Psoas muscle (tissue), 8 donors: Measurements from ENCODE around the gene TBC1D17. TPM values are rescaled to one million over a fixed set of nuclear protein-coding genes. Genes with fewer than 3 reads are reported as not detected.

Source experiments
- ATAC-seq, 4 donors: fragments of 200-7000 bp; cut with Tn5 transposase; one replicate each; pipeline ENCODE4 v1.9.1; 2020; ENCODE audit warnings: moderate library complexity in 3 of 4, mild to moderate bottlenecking in 2 of 4
- DNase-seq, 2 donors: peaks; one replicate each; pipeline ENCODE4 v3.0.0-alpha.2; 2020
- H3K27ac ChIP-seq: fragments of 200-600 bp; one replicate; pipeline ENCODE4 v1.8.0; 2022
- H3K27me3 ChIP-seq, 3 donors: fragments of 200-600 bp in 1 of 3; one replicate each; pipeline versions ENCODE4 v1.6.1 to v1.8.0; 2013 to 2022; ENCODE audit warnings: low read length in 2 of 3, mild to moderate bottlenecking in 2 of 3, moderate library complexity in 1 of 3; ENCODE audit not compliant: insufficient read depth in 3 of 3
- H3K36me3 ChIP-seq, 2 donors: fragments of 200-600 bp in 1 of 2; one replicate each; pipeline versions ENCODE4 v1.6.1 to v1.8.0; 2013 to 2022; ENCODE audit warnings: low read depth in 1 of 2, mild to moderate bottlenecking in 1 of 2, moderate library complexity in 1 of 2; ENCODE audit not compliant: insufficient read depth in 1 of 2
- H3K4me1 ChIP-seq: fragments of 200-600 bp; one replicate; pipeline ENCODE4 v1.8.0; 2022
- H3K4me3 ChIP-seq: fragments of 200-600 bp; one replicate; pipeline ENCODE4 v1.8.0; 2022; ENCODE audit warnings: mild to moderate bottlenecking
- H3K9me3 ChIP-seq: fragments of 200-600 bp; one replicate; pipeline ENCODE4 v1.8.0; 2022
- WGBS, 3 donors: extraction: QIAGEN DNeasy Blood & Tissue Kit; methylation state at CpG; one replicate each; pipeline versions ENCODE4 v1.1.6 to v1.1.7; 2013; 5-methylcytosine and 5-hydroxymethylcytosine counted together
- intact Hi-C, 2 donors: fragments of 100-400 bp; cut with DNase I; formaldehyde crosslinking; loops; one replicate each; pipeline versions ENCODE4 v1.11.0 to v1.14.2; 2022
- polyA plus RNA-seq, 3 donors: library from polyadenylated mRNA; stranded (reverse); fragments of 200-250 nt; gene quantifications; one replicate each; pipeline ENCODE4 v1.2.3, GENCODE V29; 2013
- total RNA-seq, 4 donors: library from RNA; stranded (reverse); fragmentation: NEBNext Ultra II Directional in 2 of 4; extraction: Animal tissue kit (Norgen Biotek cat#: 25700) in 2 of 4; gene quantifications; one replicate each; pipeline versions ENCODE4 v1.2.1 to v1.2.4, GENCODE V29; 2021 to 2023
- TF ChIP-seq, protein P1 (sequence below): fragments of 200-600 bp; IDR thresholded peaks from one replicate; pipeline ENCODE4 v1.8.0; 2022; ENCODE audit warnings: antibody characterized with exemption
- donor health status: healthy with polysubstance abuse.
- donor health status: DM: no; HTN: no; CAD: no; lungs with moderate emphysema.
- donor health status: Bipolar disorder and iron deficiency.
- donor health status: healthy.
- donor health status: DM: yes; HTN: yes; CAD: no.
- donor health status: DM: no; HTN: no; CAD: no.
- donor health status: DM: no; HTN: no; CAD: no.
- donor health status: DM: yes; HTN: yes; CAD: no.

Gene TBC1D17
- total and polyA plus RNA-seq, 7 donors: 36.3 to 107 (median 81.8) TPM

DNA sequence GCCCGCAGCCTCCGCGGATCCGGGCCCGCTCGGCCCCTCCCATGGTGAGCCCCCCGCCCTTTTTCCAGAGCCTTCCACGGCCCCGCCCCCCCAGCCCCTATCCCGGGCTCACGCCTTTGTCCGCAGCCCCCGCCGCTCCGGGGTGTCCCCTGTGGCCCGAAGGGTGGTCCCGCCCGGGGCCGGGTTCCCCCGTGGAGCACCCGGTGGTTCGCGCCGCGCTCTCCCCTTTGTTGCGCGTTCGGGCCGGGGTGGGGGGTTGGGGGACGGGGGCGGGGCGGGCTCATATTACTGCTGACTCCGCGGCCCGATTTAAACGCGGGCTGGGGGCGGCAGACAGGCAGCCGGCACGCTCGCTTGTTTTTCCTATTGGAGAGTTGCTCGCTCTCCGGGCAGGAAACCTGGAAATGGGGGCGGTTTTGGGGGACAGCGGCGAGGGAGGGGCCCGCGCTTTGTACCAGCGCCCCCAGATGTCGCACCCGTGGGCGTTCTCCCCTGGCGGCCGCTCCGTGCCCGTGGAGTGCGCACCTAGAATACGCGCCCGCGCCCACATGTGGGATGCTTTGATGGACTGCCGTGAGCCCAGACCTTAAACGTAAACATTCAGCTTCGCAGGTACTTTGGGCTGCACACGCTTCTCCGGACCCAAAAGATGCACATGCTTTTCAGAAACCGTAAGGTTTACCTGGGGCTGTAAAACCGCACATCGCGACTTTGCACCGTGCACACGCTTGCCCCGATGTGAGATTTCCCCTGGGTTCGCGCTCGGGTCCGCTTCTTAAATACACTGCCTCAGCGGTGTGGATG, 25.8 kb upstream of the TBC1D17 start:
- Histone ChIP-seq H3K36me3 (peaks cover 3 to 26% of the 10 kb centered on the region in 2 donors), H3K27me3 (no peaks in the 10 kb centered on the region), H3K9me3 (no peaks in the 10 kb centered on the region), H3K27ac (peak overlapping the region; percentile 100), H3K4me3 (peak overlapping the region; percentile 96), H3K4me1 (peaks cover 28% of the 10 kb centered on the region)
- ATAC-seq: peak in 1 of 4 donors; percentile 7
- 1 to 4% (median 2%) methylated on average over 41 to 76 of the region's 78 CpGs for WGBS, 3 donors
- intact Hi-C loops: loop anchor here in 1 of 2 donors (5.0 kb wide), 1 partner anchor 34 kb away; the partner anchor contains the start of gene MED25
- DNase-seq: no peak
- TF ChIP-seq, protein P1, sequence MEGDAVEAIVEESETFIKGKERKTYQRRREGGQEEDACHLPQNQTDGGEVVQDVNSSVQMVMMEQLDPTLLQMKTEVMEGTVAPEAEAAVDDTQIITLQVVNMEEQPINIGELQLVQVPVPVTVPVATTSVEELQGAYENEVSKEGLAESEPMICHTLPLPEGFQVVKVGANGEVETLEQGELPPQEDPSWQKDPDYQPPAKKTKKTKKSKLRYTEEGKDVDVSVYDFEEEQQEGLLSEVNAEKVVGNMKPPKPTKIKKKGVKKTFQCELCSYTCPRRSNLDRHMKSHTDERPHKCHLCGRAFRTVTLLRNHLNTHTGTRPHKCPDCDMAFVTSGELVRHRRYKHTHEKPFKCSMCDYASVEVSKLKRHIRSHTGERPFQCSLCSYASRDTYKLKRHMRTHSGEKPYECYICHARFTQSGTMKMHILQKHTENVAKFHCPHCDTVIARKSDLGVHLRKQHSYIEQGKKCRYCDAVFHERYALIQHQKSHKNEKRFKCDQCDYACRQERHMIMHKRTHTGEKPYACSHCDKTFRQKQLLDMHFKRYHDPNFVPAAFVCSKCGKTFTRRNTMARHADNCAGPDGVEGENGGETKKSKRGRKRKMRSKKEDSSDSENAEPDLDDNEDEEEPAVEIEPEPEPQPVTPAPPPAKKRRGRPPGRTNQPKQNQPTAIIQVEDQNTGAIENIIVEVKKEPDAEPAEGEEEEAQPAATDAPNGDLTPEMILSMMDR: no peak

DNA sequence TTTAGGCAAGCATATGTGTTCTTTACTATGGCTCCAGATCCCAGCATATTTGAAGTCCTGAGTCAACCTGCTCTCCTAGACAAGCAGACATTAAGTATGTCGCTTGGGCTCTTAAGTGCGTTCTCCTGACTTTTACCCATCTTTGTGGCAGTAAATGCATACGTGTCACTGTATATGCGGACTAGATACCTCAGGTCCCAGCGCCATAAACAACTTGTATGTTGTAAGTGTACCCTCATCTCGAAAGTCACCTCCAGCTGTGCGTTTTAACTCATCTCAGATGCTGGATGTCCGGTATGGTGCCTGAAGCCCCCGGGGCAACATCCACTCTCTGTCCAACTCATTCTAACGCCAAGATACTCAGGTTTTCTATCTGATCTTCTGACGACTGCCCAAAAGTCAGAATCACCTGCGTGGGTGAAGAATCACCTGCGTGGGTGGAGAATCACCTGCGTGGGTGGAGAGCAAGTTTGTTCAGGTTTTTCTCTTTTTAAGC, 24.8 kb upstream of the TBC1D17 start:
- ATAC-seq: no peak
- DNase-seq: no peak
- TF ChIP-seq, protein P1: no peak
- H3K27ac ChIP-seq: peak overlapping the region; percentile 100
- H3K27me3 ChIP-seq: no peaks in the 10 kb centered on the region
- peaks cover 28% of the 10 kb centered on the region for H3K4me1 ChIP-seq
- H3K4me3 ChIP-seq: peak overlapping the region; percentile 96
- H3K36me3 ChIP-seq: peaks cover 3 to 36% of the 10 kb centered on the region in 2 donors
- intact Hi-C loops: loop anchor here in 1 of 2 donors (5.0 kb wide), 1 partner anchor 35 kb away; the partner anchor contains the start of gene MED25
- no peaks in the 10 kb centered on the region for H3K9me3 ChIP-seq
- WGBS, 3 donors: 62 to 70% (median 66%) methylated on average over 14 of the region's 14 CpGs

GRCh38 chr19:49853852-49854377, 23.6 kb upstream of the TBC1D17 start:
- 73 to 86% (median 80%) methylated on average over 10 of the region's 10 CpGs for WGBS, 3 donors
- no peak for ATAC-seq
- H3K9me3 ChIP-seq: no peaks in the 10 kb centered on the region
- H3K4me3 ChIP-seq: peak overlapping the region; percentile 96
- H3K27ac ChIP-seq: peak overlapping the region; percentile 100
- DNase-seq: no peak
- peaks cover 3 to 48% of the 10 kb centered on the region in 2 donors for H3K36me3 ChIP-seq
- peaks cover 24% of the 10 kb centered on the region for H3K4me1 ChIP-seq
- H3K27me3 ChIP-seq: no peaks in the 10 kb centered on the region
- TF ChIP-seq, protein P1: no peak
- intact Hi-C loops: loop anchor here in 1 of 2 donors (5.0 kb wide), 1 partner anchor 37 kb away; the partner anchor contains the start of gene MED25

DNA sequence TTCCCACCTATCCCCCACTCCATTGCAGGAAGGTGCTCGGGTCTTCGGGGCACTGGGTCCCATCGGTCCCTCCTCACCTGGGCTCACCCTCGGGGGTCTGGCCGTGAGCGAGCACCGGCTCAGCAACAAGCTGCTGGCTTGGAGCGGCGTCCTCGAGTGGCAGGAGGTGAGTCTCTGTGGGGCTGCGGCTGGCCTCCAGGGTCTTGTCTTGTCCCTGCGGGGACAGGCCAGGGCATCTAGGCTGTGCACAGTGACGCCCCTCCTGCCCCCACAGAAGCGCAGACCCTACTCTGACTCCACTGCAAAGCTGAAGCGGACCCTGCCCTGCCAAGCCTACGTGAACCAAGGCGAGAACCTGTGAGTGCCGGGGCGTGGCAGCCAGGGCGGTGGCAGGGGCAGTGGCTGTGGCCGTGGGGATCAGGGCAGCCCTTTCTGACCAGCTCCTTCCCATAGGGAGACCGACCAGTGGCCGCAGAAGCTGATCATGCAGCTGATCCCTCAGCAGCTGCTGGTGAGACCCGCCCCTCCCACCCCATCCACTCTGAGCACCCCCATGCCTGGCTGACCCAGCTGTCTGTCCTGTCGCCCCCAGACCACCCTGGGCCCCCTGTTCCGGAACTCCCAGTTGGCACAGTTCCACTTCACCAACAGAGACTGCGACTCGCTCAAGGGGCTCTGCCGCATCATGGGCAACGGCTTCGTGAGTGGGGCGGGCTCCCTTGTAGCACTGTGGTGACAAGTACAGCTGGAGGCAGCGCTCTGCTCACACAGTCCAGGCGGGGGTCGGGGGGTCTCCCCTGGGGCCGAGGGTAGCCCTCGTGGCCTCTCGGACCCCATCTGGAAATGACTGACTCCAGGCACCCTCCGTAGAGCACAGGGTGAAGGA, 22.9 kb upstream of the TBC1D17 start:
- Histone ChIP-seq H3K4me1 (peaks cover 24% of the 10 kb centered on the region), H3K36me3 (peaks cover 3 to 54% of the 10 kb centered on the region in 2 donors), H3K4me3 (no peak overlapping the region), H3K27ac (no peak overlapping the region), H3K27me3 (no peaks in the 10 kb centered on the region), H3K9me3 (no peaks in the 10 kb centered on the region)
- TF ChIP-seq, protein P1: no peak
- no peak for ATAC-seq
- intact Hi-C loops: loop anchor here in 1 of 2 donors (5.0 kb wide), 1 partner anchor 37 kb away; the partner anchor contains the start of gene MED25
- peak; percentile 16 to 42 for DNase-seq
- 81 to 90% (median 86%) methylated on average over 33 to 39 of the region's 39 CpGs for WGBS, 3 donors
